ENCODE measurements around the gene JMJD7.

DNA sequence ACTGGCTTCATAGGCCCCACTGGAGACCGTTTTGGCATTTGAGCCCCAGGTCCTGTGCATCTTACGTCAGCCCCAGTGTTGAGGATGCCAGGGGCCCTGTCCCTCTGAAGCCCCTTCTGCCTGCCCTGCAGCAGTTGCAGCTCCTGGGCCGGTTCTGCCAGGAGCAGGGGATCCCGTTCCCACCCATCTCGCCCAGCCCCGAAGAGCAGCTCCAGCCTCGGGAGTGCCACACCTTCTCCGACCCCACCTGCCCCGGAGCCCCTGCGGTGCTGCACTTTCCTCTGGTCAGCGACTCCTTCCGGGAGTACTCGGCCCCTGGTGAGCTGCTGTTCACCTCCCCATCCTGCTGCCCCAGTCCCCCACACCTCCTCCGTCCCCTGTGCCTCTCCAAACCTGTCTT lies 19.3 kb downstream of the JMJD7 start:
- TF ChIP-seq, protein P1, sequence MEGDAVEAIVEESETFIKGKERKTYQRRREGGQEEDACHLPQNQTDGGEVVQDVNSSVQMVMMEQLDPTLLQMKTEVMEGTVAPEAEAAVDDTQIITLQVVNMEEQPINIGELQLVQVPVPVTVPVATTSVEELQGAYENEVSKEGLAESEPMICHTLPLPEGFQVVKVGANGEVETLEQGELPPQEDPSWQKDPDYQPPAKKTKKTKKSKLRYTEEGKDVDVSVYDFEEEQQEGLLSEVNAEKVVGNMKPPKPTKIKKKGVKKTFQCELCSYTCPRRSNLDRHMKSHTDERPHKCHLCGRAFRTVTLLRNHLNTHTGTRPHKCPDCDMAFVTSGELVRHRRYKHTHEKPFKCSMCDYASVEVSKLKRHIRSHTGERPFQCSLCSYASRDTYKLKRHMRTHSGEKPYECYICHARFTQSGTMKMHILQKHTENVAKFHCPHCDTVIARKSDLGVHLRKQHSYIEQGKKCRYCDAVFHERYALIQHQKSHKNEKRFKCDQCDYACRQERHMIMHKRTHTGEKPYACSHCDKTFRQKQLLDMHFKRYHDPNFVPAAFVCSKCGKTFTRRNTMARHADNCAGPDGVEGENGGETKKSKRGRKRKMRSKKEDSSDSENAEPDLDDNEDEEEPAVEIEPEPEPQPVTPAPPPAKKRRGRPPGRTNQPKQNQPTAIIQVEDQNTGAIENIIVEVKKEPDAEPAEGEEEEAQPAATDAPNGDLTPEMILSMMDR (IDR thresholded peaks at IDR 0.05), result no peak
- TF ChIP-seq POLR2A (IDR thresholded peaks at IDR 0.05), result no peak
- TF ChIP-seq POLR2AphosphoS5 (IDR thresholded peaks at IDR 0.05), result no peak
- TF ChIP-seq EP300 (IDR thresholded peaks at IDR 0.05; ENCODE audit: low read depth), result no peak

Measured in transverse colon (tissue), 4 donors.